Type B pancreatic cell (in vitro differentiated cells): ENCODE results near the gene PPTC7. TPM values are rescaled to one million over a fixed set of nuclear protein-coding genes. Genes with fewer than 3 reads are reported as not detected.
"Not testable (repeated sequence)": the region's sequence is repeated elsewhere in the genome, so short reads cannot be mapped to it uniquely, and the experiment has no call there.

Experiments
- DNase-seq: peaks from one replicate; pipeline ENCODE4 v3.0.0; 2021; ENCODE audit warnings: mixed read lengths; ENCODE audit not compliant: unreplicated experiment; ENCODE audit errors: extremely low spot score
- H3K27ac Mint-ChIP-seq: 2 replicates; pipeline ENCODE4 v1.8.0; 2021; ENCODE audit warnings: mild to moderate bottlenecking, mixed read lengths
- H3K27me3 Mint-ChIP-seq: 2 replicates; pipeline ENCODE4 v1.8.0; 2021; ENCODE audit warnings: mixed read lengths
- H3K36me3 Mint-ChIP-seq: 2 replicates; pipeline ENCODE4 v1.8.0; 2021; ENCODE audit warnings: mixed read lengths
- H3K4me1 Mint-ChIP-seq: one replicate; pipeline ENCODE4 v1.8.0; 2021; ENCODE audit warnings: mixed read lengths; ENCODE audit not compliant: unreplicated experiment
- H3K4me3 Mint-ChIP-seq: 2 replicates; pipeline ENCODE4 v1.8.0; 2021; ENCODE audit warnings: mild to moderate bottlenecking, mixed read lengths
- H3K9me3 Mint-ChIP-seq: 2 replicates; pipeline ENCODE4 v1.8.0; 2021; ENCODE audit warnings: mixed read lengths
- CTCF ChIP-seq: fragments of 200-600 bp; sonication (generic); conservative IDR thresholded peaks from 2 replicates; pipeline ENCODE4 v1.5.0; 2021; ENCODE audit warnings: antibody characterized with exemption, mild to moderate bottlenecking
- total RNA-seq: library from RNA; stranded (reverse); gene quantifications from 2 replicates; pipeline ENCODE4 v1.2.1, GENCODE V29; 2021; ENCODE audit warnings: low replicate concordance

PPTC7 gene
- total RNA-seq, 1 donor from 2014 or later, result 14.5 TPM

GRCh38 chr12:110590806-110591326 is 7.7 kb upstream of the PPTC7 start:
- H3K36me3 Mint-ChIP-seq, result no peaks in the 10 kb centered on the region
- no peak for TF ChIP-seq CTCF
- no peaks in the 10 kb centered on the region for H3K9me3 Mint-ChIP-seq
- no peak for DNase-seq
- H3K4me3 Mint-ChIP-seq, result no peak overlapping the region
- H3K27me3 Mint-ChIP-seq, result no peaks in the 10 kb centered on the region
- H3K4me1 Mint-ChIP-seq, result peaks cover 13% of the 10 kb centered on the region
- H3K27ac Mint-ChIP-seq, result peak overlapping the region; percentile 61

- no peaks in the 10 kb centered on the region for H3K27me3 Mint-ChIP-seq
- H3K4me1 Mint-ChIP-seq, result peaks cover 21% of the 10 kb centered on the region
- H3K9me3 Mint-ChIP-seq, result no peaks in the 10 kb centered on the region
- no peak overlapping the region for H3K4me3 Mint-ChIP-seq
- no peak for TF ChIP-seq CTCF
- H3K27ac Mint-ChIP-seq, result no peak overlapping the region
- DNase-seq, result no peak
- no peaks in the 10 kb centered on the region for H3K36me3 Mint-ChIP-seq
Measured at GRCh38 chr12:110590059-110590458, 6.9 kb upstream of the PPTC7 start.

- H3K9me3 Mint-ChIP-seq, DNase-seq, H3K36me3 Mint-ChIP-seq, H3K27ac Mint-ChIP-seq, H3K4me3 Mint-ChIP-seq, H3K27me3 Mint-ChIP-seq: not testable (repeated sequence)
- peaks cover 38% of the 10 kb centered on the region for H3K4me1 Mint-ChIP-seq
Measured at GRCh38 chr12:110587102-110587501, 4.0 kb upstream of the PPTC7 start.

- H3K9me3 Mint-ChIP-seq, result no peaks in the 10 kb centered on the region
- H3K4me1 Mint-ChIP-seq, result peaks cover 39% of the 10 kb centered on the region
- no peak for DNase-seq
- H3K27me3 Mint-ChIP-seq, result no peaks in the 10 kb centered on the region
- peak overlapping the region; percentile 62 for H3K4me3 Mint-ChIP-seq
- no peak for TF ChIP-seq CTCF
- no peaks in the 10 kb centered on the region for H3K36me3 Mint-ChIP-seq
- H3K27ac Mint-ChIP-seq, result peak overlapping the region; percentile 92
Measured at GRCh38 chr12:110585231-110585799, 2.2 kb upstream of the PPTC7 start.

- Mint-ChIP-seq H3K27me3 (no peaks in the 10 kb centered on the region), H3K9me3 (no peaks in the 10 kb centered on the region), H3K4me1 (peaks cover 49% of the 10 kb centered on the region), H3K4me3 (peak overlapping the region; percentile 95), H3K36me3 (no peaks in the 10 kb centered on the region), H3K27ac (peak overlapping the region; percentile 94)
- TF ChIP-seq CTCF, result no peak
- DNase-seq, result peak; percentile 75
Measured at GRCh38 chr12:110582276-110583136, 612 bp downstream of the PPTC7 start.

- Mint-ChIP-seq H3K4me3 (peak overlapping the region; percentile 95), H3K27me3 (no peaks in the 10 kb centered on the region), H3K4me1 (peaks cover 50% of the 10 kb centered on the region), H3K9me3 (no peaks in the 10 kb centered on the region), H3K36me3 (no peaks in the 10 kb centered on the region), H3K27ac (peak overlapping the region; percentile 94)
- no peak for DNase-seq
- no peak for TF ChIP-seq CTCF
Measured at GRCh38 chr12:110581931-110582275, 1.2 kb downstream of the PPTC7 start.
